Naive B cell (primary cell): ENCODE results near the gene MGAM2. TPM values are rescaled to one million over a fixed set of nuclear protein-coding genes. Genes with fewer than 3 reads are reported as not detected.
A peak's percentile ranks its signal among the peaks of the same experiment; 100 is the strongest.

Experiments
- ATAC-seq, 2 donors: fragments of 150-1000 bp; cut with Tn5 transposase; 2 replicates each; pipeline ENCODE4 v1.10.0; 2021; ENCODE audit warnings: low read depth in 2 of 2, mild to moderate bottlenecking in 2 of 2, moderate library complexity in 2 of 2
- DNase-seq: peaks from one replicate; pipeline ENCODE4 v3.0.0; 2022
- H3K27ac Mint-ChIP-seq, 6 donors: one replicate each; pipeline ENCODE4 v1.8.0; 2020 to 2022; ENCODE audit warnings: mild to moderate bottlenecking in 6 of 6, mixed read lengths in 6 of 6, moderate library complexity in 5 of 6, inconsistent platforms in 2 of 6
- H3K27me3 Mint-ChIP-seq, 3 donors: one replicate each; pipeline ENCODE4 v1.8.0; 2021 to 2022; ENCODE audit warnings: mixed read lengths in 3 of 3, mild to moderate bottlenecking in 1 of 3
- H3K36me3 Mint-ChIP-seq, 2 donors: one replicate each; pipeline ENCODE4 v1.8.0; 2020 to 2022; ENCODE audit warnings: mixed read lengths in 2 of 2, inconsistent platforms in 1 of 2, mild to moderate bottlenecking in 1 of 2
- H3K4me1 Mint-ChIP-seq, 3 donors: one replicate each; pipeline ENCODE4 v1.8.0; 2020 to 2022; ENCODE audit warnings: mixed read lengths in 3 of 3, inconsistent platforms in 1 of 3, mild to moderate bottlenecking in 1 of 3, moderate library complexity in 1 of 3
- H3K4me3 Mint-ChIP-seq, 8 donors: one replicate each; pipeline ENCODE4 v1.8.0; 2020 to 2022; ENCODE audit warnings: mild to moderate bottlenecking in 8 of 8, mixed read lengths in 8 of 8, moderate library complexity in 8 of 8, inconsistent platforms in 2 of 8
- H3K9me3 Mint-ChIP-seq, 7 donors: one replicate each; pipeline ENCODE4 v1.8.0; 2020 to 2022; ENCODE audit warnings: mixed read lengths in 7 of 7, mild to moderate bottlenecking in 5 of 7, inconsistent platforms in 2 of 7, moderate library complexity in 1 of 7
- polyA plus RNA-seq, 6 donors: library from polyadenylated mRNA; unstranded; fragments of 300-500 nt; fragmentation: Illumina TruSeq; gene quantifications; one replicate each; pipeline ENCODE4 v1.2.3, GENCODE V29; 2021; ENCODE audit warnings: low read depth in 6 of 6

MGAM2 gene
- polyA plus RNA-seq, 6 donors from 2014 or later = not detected

- H3K9me3 Mint-ChIP-seq = peaks cover 0 to 6% (median 2%) of the 10 kb centered on the region in 7 donors
- no peaks in the 10 kb centered on the region for H3K36me3 Mint-ChIP-seq
- DNase-seq = no peak
- H3K27me3 Mint-ChIP-seq = no peaks in the 10 kb centered on the region
- no peak overlapping the region for H3K4me3 Mint-ChIP-seq
- no peak overlapping the region for H3K27ac Mint-ChIP-seq
- H3K4me1 Mint-ChIP-seq = no peaks in the 10 kb centered on the region
- ATAC-seq = no peak
Measured at GRCh38 chr7:142172932-142173331, 61.4 kb downstream of the MGAM2 start.

- no peaks in the 10 kb centered on the region for H3K4me1 Mint-ChIP-seq
- no peak overlapping the region for H3K4me3 Mint-ChIP-seq
- peaks cover 0 to under 1% (median 0%) of the 10 kb centered on the region in 3 donors for H3K27me3 Mint-ChIP-seq
- ATAC-seq (no peak), DNase-seq (no peak)
- peaks cover 0 to 6% (median 2%) of the 10 kb centered on the region in 7 donors for H3K9me3 Mint-ChIP-seq
- no peaks in the 10 kb centered on the region for H3K36me3 Mint-ChIP-seq
- no peak overlapping the region for H3K27ac Mint-ChIP-seq
Measured at GRCh38 chr7:142174441-142174840, 62.9 kb downstream of the MGAM2 start.

GRCh38 chr7:142175594-142175993 is 64.1 kb downstream of the MGAM2 start:
- ATAC-seq = no peak
- Mint-ChIP-seq H3K27ac (no peak overlapping the region), H3K36me3 (no peaks in the 10 kb centered on the region), H3K4me3 (no peak overlapping the region), H3K4me1 (no peaks in the 10 kb centered on the region), H3K9me3 (peaks cover 0 to 6% (median 2%) of the 10 kb centered on the region in 7 donors), H3K27me3 (peaks cover 0 to 4% (median 0%) of the 10 kb centered on the region in 3 donors)
- no peak for DNase-seq

GRCh38 chr7:142176901-142177300 is 65.4 kb downstream of the MGAM2 start:
- no peak for DNase-seq
- H3K4me1 Mint-ChIP-seq = no peaks in the 10 kb centered on the region
- peaks cover 0 to 6% (median 2%) of the 10 kb centered on the region in 7 donors for H3K9me3 Mint-ChIP-seq
- no peak overlapping the region for H3K4me3 Mint-ChIP-seq
- H3K27ac Mint-ChIP-seq = no peak overlapping the region
- H3K27me3 Mint-ChIP-seq = peaks cover 0 to 4% (median 0%) of the 10 kb centered on the region in 3 donors
- H3K36me3 Mint-ChIP-seq = no peaks in the 10 kb centered on the region
- no peak for ATAC-seq

GRCh38 chr7:142177869-142178268 is 66.4 kb downstream of the MGAM2 start:
- peaks cover 0 to 8% (median 4%) of the 10 kb centered on the region in 3 donors for H3K27me3 Mint-ChIP-seq
- H3K4me3 Mint-ChIP-seq = no peak overlapping the region
- H3K9me3 Mint-ChIP-seq = peaks cover 0 to 6% (median 2%) of the 10 kb centered on the region in 7 donors
- H3K4me1 Mint-ChIP-seq = no peaks in the 10 kb centered on the region
- no peaks in the 10 kb centered on the region for H3K36me3 Mint-ChIP-seq
- ATAC-seq (no peak), DNase-seq (no peak)
- H3K27ac Mint-ChIP-seq = no peak overlapping the region

- H3K4me3 Mint-ChIP-seq = no peak overlapping the region
- H3K27ac Mint-ChIP-seq = no peak overlapping the region
- H3K4me1 Mint-ChIP-seq = no peaks in the 10 kb centered on the region
- H3K36me3 Mint-ChIP-seq = no peaks in the 10 kb centered on the region
- peaks cover 0 to 8% (median 8%) of the 10 kb centered on the region in 3 donors for H3K27me3 Mint-ChIP-seq
- peaks cover 0 to 2% (median 0%) of the 10 kb centered on the region in 7 donors for H3K9me3 Mint-ChIP-seq
- ATAC-seq (no peak), DNase-seq (no peak)
Measured at GRCh38 chr7:142180426-142180825, 68.9 kb downstream of the MGAM2 start.

- Mint-ChIP-seq H3K27me3 (peaks cover 4 to 8% (median 8%) of the 10 kb centered on the region in 3 donors), H3K27ac (no peak overlapping the region), H3K4me3 (no peak overlapping the region), H3K4me1 (no peaks in the 10 kb centered on the region), H3K9me3 (peaks cover 0 to 2% (median 0%) of the 10 kb centered on the region in 7 donors), H3K36me3 (no peaks in the 10 kb centered on the region)
- no peak for ATAC-seq
- DNase-seq = no peak
Measured at GRCh38 chr7:142181211-142181610, 69.7 kb downstream of the MGAM2 start.

GRCh38 chr7:142181966-142182365 is 70.4 kb downstream of the MGAM2 start:
- H3K4me3 Mint-ChIP-seq = no peak overlapping the region
- no peaks in the 10 kb centered on the region for H3K36me3 Mint-ChIP-seq
- no peak overlapping the region for H3K27ac Mint-ChIP-seq
- H3K27me3 Mint-ChIP-seq = peaks cover 4 to 8% (median 8%) of the 10 kb centered on the region in 3 donors
- DNase-seq (no peak), ATAC-seq (no peak)
- no peaks in the 10 kb centered on the region for H3K4me1 Mint-ChIP-seq
- H3K9me3 Mint-ChIP-seq = peaks cover 0 to 2% (median 0%) of the 10 kb centered on the region in 7 donors

GRCh38 chr7:142185069-142185468 is 73.6 kb downstream of the MGAM2 start:
- ATAC-seq (no peak), DNase-seq (no peak)
- Mint-ChIP-seq H3K4me3 (no peak overlapping the region), H3K27ac (no peak overlapping the region), H3K27me3 (peaks cover 3 to 8% (median 4%) of the 10 kb centered on the region in 3 donors), H3K9me3 (peaks cover 0 to 2% (median 0%) of the 10 kb centered on the region in 7 donors), H3K36me3 (no peaks in the 10 kb centered on the region), H3K4me1 (no peaks in the 10 kb centered on the region)

GRCh38 chr7:142185801-142186200 is 74.3 kb downstream of the MGAM2 start:
- Mint-ChIP-seq H3K4me3 (no peak overlapping the region), H3K4me1 (no peaks in the 10 kb centered on the region), H3K27ac (no peak overlapping the region), H3K9me3 (peaks cover 0 to 2% (median 0%) of the 10 kb centered on the region in 7 donors), H3K27me3 (peaks cover 3 to 8% (median 4%) of the 10 kb centered on the region in 3 donors), H3K36me3 (no peaks in the 10 kb centered on the region)
- no peak for ATAC-seq
- no peak for DNase-seq

GRCh38 chr7:142188154-142188553 is 76.6 kb downstream of the MGAM2 start:
- ATAC-seq = no peak
- H3K27me3 Mint-ChIP-seq = peaks cover 0 to 12% (median 4%) of the 10 kb centered on the region in 3 donors
- no peaks in the 10 kb centered on the region for H3K4me1 Mint-ChIP-seq
- no peak for DNase-seq
- H3K9me3 Mint-ChIP-seq = no peaks in the 10 kb centered on the region
- no peaks in the 10 kb centered on the region for H3K36me3 Mint-ChIP-seq
- peak overlapping the region in 1 of 6 donors; percentile 9 for H3K27ac Mint-ChIP-seq
- no peak overlapping the region for H3K4me3 Mint-ChIP-seq

- Mint-ChIP-seq H3K4me3 (no peak overlapping the region), H3K27me3 (peaks cover 6 to 12% (median 10%) of the 10 kb centered on the region in 3 donors), H3K9me3 (no peaks in the 10 kb centered on the region), H3K36me3 (no peaks in the 10 kb centered on the region), H3K27ac (no peak overlapping the region), H3K4me1 (no peaks in the 10 kb centered on the region)
- ATAC-seq (no peak), DNase-seq (no peak)
Measured at GRCh38 chr7:142188846-142189245, 77.3 kb downstream of the MGAM2 start.

GRCh38 chr7:142194201-142194600 is 82.7 kb downstream of the MGAM2 start:
- DNase-seq = no peak

GRCh38 chr7:142196066-142196840 is 84.7 kb downstream of the MGAM2 start:
- Mint-ChIP-seq H3K4me3 (no peak overlapping the region), H3K27ac (no peak overlapping the region), H3K36me3 (no peaks in the 10 kb centered on the region), H3K27me3 (peaks cover 8 to 15% (median 13%) of the 10 kb centered on the region in 3 donors), H3K4me1 (no peaks in the 10 kb centered on the region), H3K9me3 (no peaks in the 10 kb centered on the region)
- DNase-seq = no peak
- ATAC-seq = no peak

More at GRCh38 chr7:142194201-142194600, 82.7 kb downstream of the MGAM2 start:
- H3K27ac Mint-ChIP-seq = no peak overlapping the region
- ATAC-seq = no peak
- H3K4me1 Mint-ChIP-seq = no peaks in the 10 kb centered on the region
- no peaks in the 10 kb centered on the region for H3K9me3 Mint-ChIP-seq
- H3K4me3 Mint-ChIP-seq = no peak overlapping the region
- peaks cover 8 to 15% (median 13%) of the 10 kb centered on the region in 3 donors for H3K27me3 Mint-ChIP-seq
- no peaks in the 10 kb centered on the region for H3K36me3 Mint-ChIP-seq
